Natural killer cell (primary cell): ENCODE measurements around the gene CIAO2B. TPM values are rescaled to one million over a fixed set of nuclear protein-coding genes. Genes with fewer than 3 reads are reported as not detected.
A peak's percentile ranks its signal among the peaks of the same experiment; 100 is the strongest.

ENCODE experiments used
- ATAC-seq, 3 donors: fragments of 150-1000 bp in 2 of 3; fragments of 200-7000 bp in 1 of 3; cut with Tn5 transposase; 1 replicate in 1 of 3; 2 replicates in 2 of 3; pipeline ENCODE4 v1.10.0; 2021; ENCODE audit warnings: mild to moderate bottlenecking in 2 of 3, moderate library complexity in 2 of 3
- DNase-seq, 2 donors: peaks; one replicate each; pipeline versions ENCODE4 v3.0.0 to v3.0.0-alpha.2; 2013 to 2021; ENCODE audit warnings: mixed read lengths in 1 of 2
- H3K27ac ChIP-seq: one replicate; pipeline ENCODE4 v1.5.1; 2013; ENCODE audit warnings: mild to moderate bottlenecking, low read length
- H3K27me3 ChIP-seq: one replicate; pipeline ENCODE4 v1.6.1; 2013; ENCODE audit warnings: low read length; ENCODE audit not compliant: control insufficient read depth, insufficient read depth
- H3K36me3 ChIP-seq: one replicate; pipeline ENCODE4 v1.6.1; 2013; ENCODE audit warnings: low read length; ENCODE audit not compliant: control insufficient read depth, insufficient read depth
- H3K4me1 ChIP-seq: one replicate; pipeline ENCODE4 v1.6.1; 2013; ENCODE audit warnings: low read length; ENCODE audit not compliant: control insufficient read depth, insufficient read depth
- H3K4me3 ChIP-seq: one replicate; pipeline ENCODE4 v1.5.1; 2013; ENCODE audit warnings: low read length
- H3K9me3 ChIP-seq: one replicate; pipeline ENCODE4 v1.6.1; 2013; ENCODE audit warnings: low read length; ENCODE audit not compliant: control insufficient read depth, insufficient read depth
- H3K27ac Mint-ChIP-seq, 2 donors: one replicate each; pipeline ENCODE4 v1.8.0; 2022; ENCODE audit warnings: mild to moderate bottlenecking in 2 of 2, mixed read lengths in 2 of 2, moderate library complexity in 1 of 2
- H3K27me3 Mint-ChIP-seq, 2 donors: one replicate each; pipeline ENCODE4 v1.8.0; 2022; ENCODE audit warnings: low read depth in 2 of 2, mixed read lengths in 2 of 2
- H3K36me3 Mint-ChIP-seq: one replicate; pipeline ENCODE4 v1.8.0; 2022; ENCODE audit warnings: mixed read lengths
- H3K4me1 Mint-ChIP-seq, 2 donors: one replicate each; pipeline ENCODE4 v1.8.0; 2022; ENCODE audit warnings: mixed read lengths in 2 of 2
- H3K4me3 Mint-ChIP-seq: one replicate; pipeline ENCODE4 v1.8.0; 2022; ENCODE audit warnings: mild to moderate bottlenecking, moderate library complexity, mixed read lengths
- H3K9me3 Mint-ChIP-seq, 2 donors: one replicate each; pipeline ENCODE4 v1.8.0; 2022; ENCODE audit warnings: mixed read lengths in 2 of 2
- CTCF ChIP-seq: fragments of 200-600 bp; IDR thresholded peaks from one replicate; pipeline ENCODE4 v1.8.0; 2022; ENCODE audit warnings: antibody characterized with exemption
- WGBS: methylation state at CpG from one replicate; pipeline ENCODE4 v1.1.7; 2013; ENCODE audit warnings: missing lambda C conversion rate; ENCODE audit not compliant: insufficient coverage; 5-methylcytosine and 5-hydroxymethylcytosine counted together
- intact Hi-C: fragments of 100-400 bp; cut with micrococcal nuclease; formaldehyde crosslinking; loops from one replicate; pipeline ENCODE4 v1.14.2; 2022
- total RNA-seq, 4 donors: library from RNA; stranded (reverse); fragments of 120-200 nt in 1 of 4; gene quantifications; one replicate each; pipeline versions ENCODE4 v1.2.3 to v1.2.4, GENCODE V29; 2013 to 2022

Gene CIAO2B
- total RNA-seq, 3 donors from 2014 or later (not counting 1 experiment from before 2014, with no cell fraction given) = 57.2 to 62.8 (median 60.0) TPM

DNA sequence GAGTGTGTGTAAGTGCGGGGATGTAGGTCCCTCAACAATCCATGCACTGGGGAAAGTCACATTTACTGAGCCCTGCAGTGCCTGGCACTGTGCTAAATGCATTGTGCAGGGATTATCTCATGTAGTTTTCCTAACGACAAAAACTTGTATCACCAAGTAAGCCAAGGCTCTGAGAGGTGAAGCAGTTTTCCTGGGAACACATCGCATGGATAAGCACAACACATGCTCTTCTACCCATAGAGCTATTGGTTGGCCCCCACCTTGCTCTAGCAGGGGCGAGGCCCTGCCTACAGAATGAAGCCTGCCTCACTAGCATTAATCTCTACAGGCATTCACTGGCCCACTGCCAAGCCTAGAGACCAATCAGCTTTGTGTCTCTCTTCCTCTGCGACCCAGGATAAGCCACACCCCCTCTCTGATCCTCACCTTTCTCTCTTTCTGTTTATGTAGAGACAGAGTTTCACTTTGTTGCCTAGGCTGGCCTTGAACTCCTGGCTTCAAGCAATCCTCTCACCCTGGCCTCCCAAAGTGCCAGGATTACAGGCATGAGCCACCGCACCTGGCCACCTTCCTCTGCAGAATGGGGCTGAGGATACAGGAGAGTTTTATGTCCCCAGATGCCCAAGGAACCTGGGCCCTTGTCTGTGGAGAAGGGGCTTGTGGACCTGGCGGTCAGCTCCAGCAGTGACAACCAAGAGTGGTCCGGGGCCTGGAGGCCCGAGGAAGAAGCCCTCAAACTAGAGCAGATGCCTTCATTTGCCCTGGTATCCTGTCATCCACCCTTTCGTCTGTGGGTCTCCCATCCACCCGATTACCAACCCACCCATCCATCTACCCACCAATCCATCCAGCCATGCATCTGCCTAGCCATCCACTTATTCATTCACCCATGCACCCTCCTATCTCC, 28.3 kb downstream of the CIAO2B start:
- no peaks in the 10 kb centered on the region for H3K27me3 Mint-ChIP-seq
- intact Hi-C loops = no loop called here
- Histone ChIP-seq H3K4me1 (no peaks in the 10 kb centered on the region), H3K4me3 (no peak overlapping the region), H3K27ac (no peak overlapping the region), H3K27me3 (no peaks in the 10 kb centered on the region), H3K9me3 (no peaks in the 10 kb centered on the region), H3K36me3 (no peaks in the 10 kb centered on the region)
- peak in 1 of 2 donors; percentile 62 for DNase-seq
- H3K36me3 Mint-ChIP-seq = no peaks in the 10 kb centered on the region
- peaks cover 0 to 8% of the 10 kb centered on the region in 2 donors for H3K4me1 Mint-ChIP-seq
- 82% methylated on average over 11 of the region's 11 CpGs for WGBS
- no peak for ATAC-seq
- no peaks in the 10 kb centered on the region for H3K9me3 Mint-ChIP-seq
- TF ChIP-seq CTCF = no peak
- H3K27ac Mint-ChIP-seq = peak overlapping the region in 1 of 2 donors; percentile 5
- H3K4me3 Mint-ChIP-seq = no peak overlapping the region

GRCh38 chr16:66904846-66905632, 29.2 kb downstream of the CIAO2B start:
- TF ChIP-seq CTCF = no peak
- no peaks in the 10 kb centered on the region for H3K9me3 ChIP-seq
- DNase-seq = no peak
- Mint-ChIP-seq H3K36me3 (no peaks in the 10 kb centered on the region), H3K4me1 (peaks cover 0 to 8% of the 10 kb centered on the region in 2 donors), H3K27ac (no peak overlapping the region), H3K9me3 (no peaks in the 10 kb centered on the region), H3K4me3 (no peak overlapping the region), H3K27me3 (no peaks in the 10 kb centered on the region)
- H3K27ac ChIP-seq = no peak overlapping the region
- H3K36me3 ChIP-seq = no peaks in the 10 kb centered on the region
- H3K4me3 ChIP-seq = no peak overlapping the region
- no peaks in the 10 kb centered on the region for H3K4me1 ChIP-seq
- WGBS = 86% methylated on average over 15 of the region's 16 CpGs
- ATAC-seq = no peak
- no peaks in the 10 kb centered on the region for H3K27me3 ChIP-seq
- intact Hi-C loops = no loop called here

DNA sequence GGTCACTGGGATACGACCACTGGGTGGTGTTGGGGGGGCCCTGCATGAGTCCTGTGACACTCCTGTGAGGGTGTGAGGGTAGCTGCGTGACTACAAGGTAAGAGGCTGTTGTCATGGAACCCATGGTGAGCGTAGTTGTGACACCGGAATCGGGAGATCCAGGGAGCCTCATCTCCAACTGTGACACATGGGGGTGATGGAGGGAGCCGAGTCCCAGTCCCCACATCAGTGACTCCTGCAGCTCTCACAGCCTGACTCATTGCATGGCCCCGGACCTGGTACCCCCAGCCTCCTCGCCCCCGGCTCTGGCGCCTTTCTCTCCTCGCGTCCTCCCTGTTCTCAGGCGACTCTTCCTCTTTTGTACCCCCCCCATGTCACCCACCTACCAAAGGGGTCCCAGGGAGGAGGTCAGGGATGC, 29.8 kb downstream of the CIAO2B start:
- Histone ChIP-seq H3K4me3 (no peak overlapping the region), H3K36me3 (no peaks in the 10 kb centered on the region), H3K27ac (no peak overlapping the region), H3K27me3 (no peaks in the 10 kb centered on the region), H3K9me3 (no peaks in the 10 kb centered on the region), H3K4me1 (no peaks in the 10 kb centered on the region)
- H3K36me3 Mint-ChIP-seq = no peaks in the 10 kb centered on the region
- H3K4me1 Mint-ChIP-seq = peaks cover 0 to 8% of the 10 kb centered on the region in 2 donors
- DNase-seq (no peak), ATAC-seq (no peak)
- H3K4me3 Mint-ChIP-seq = no peak overlapping the region
- no peaks in the 10 kb centered on the region for H3K9me3 Mint-ChIP-seq
- no peak overlapping the region for H3K27ac Mint-ChIP-seq
- intact Hi-C loops = no loop called here
- TF ChIP-seq CTCF = no peak
- H3K27me3 Mint-ChIP-seq = no peaks in the 10 kb centered on the region
- WGBS = 91% methylated on average over 13 of the region's 13 CpGs
